Activated T-cell treated with anti-CD3 and anti-CD28 coated beads for 4 hours (primary cell): ENCODE measurements around the gene PDE2A.

Experiments used
- DNase-seq: peaks from one replicate; pipeline ENCODE4 v3.0.0-alpha.2; 2020

Gene PDE2A

DNA sequence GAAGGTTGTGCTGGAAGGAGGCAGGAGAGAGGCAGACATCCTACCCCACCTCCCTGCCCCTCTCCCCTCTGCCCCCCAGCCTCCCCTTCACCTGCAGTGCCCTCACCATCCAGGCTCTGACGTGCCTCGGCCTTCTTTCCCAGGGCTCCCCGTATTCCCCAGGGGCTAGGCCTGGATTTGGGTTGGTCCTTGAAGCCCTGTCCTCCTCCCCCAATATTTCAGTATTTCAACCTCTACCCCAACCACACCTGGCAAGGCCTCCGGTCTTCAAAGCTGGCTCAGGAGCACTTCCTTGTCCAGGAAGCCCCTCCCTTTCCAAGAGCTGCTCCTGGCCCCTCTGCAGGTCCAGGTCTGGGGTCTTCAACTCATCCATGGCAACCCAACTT, 8.6 kb upstream of the PDE2A start:
- DNase-seq: no peak

- DNase-seq: no peak
Measured at GRCh38 chr11:72682238-72682857, 8.1 kb upstream of the PDE2A start.

DNA sequence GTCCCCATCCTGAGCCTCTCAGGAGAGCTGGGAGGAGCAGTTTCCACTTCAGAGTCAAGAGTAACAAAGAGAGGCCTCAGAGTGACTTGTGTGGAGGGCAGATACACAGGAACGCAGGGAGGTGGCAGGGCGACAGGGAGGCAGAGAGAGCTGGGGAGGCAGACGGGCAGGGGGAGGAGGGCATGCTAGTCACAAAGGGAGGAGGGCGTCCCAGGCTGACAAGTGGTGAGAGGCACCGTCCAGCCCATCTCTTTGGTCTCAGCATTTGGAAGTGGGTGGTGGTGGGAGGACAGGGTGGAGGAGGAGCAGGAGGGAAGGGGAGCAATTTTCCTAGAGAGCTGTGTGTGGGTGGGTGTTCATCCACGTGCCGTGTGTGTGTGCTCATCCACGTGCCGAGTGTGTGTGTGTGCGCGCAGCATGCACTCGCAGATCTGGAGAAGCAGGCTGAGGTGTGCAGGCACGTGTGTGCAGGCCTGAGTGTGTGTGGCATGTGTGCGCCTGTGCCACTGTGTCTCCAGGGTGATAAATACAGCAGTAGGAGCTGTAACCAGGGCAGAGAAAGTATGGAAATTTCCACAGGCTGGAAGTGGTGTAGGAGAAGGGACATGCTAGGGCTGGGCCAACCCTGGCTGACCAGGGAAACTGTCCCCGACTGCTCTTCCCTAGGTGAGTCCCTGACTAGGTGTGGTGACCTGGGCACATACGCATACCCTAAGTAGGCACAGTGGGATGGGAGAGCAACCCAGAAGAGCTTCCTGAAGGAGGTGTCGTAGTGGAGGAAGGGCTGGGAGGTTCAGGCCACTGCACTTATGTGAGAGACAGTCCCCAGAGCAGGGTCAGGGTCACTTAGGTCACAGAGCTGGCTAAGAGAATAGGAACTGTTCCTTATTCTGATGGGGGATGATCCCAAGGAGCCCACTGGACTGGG, 7.3 kb upstream of the PDE2A start:
- DNase-seq: no peak

- DNase-seq: no peak
Measured at GRCh38 chr11:72680624-72681158, 6.5 kb upstream of the PDE2A start.

- DNase-seq: no peak
Measured at GRCh38 chr11:72679869-72680268, 5.6 kb upstream of the PDE2A start.

DNA sequence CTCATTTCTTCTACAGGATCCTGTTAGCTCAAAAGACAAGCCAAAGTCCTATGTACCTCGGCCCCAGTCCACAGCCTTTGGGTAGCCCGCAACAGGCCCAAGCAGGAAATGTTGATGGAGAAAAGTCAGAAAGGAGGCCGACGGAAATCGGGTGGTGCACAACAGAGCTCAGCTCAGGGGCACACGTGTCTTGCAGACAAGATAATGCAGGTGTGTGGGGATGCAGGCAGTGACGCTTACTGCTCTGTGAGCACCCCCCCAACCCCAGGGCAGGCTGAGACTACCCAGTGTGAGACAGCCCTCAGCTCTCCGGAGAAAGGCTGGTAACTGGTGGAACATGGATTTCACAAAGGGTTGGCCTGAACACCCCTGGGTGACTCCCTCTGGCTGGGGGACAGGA, 4.3 kb upstream of the PDE2A start:
- DNase-seq: no peak

DNA sequence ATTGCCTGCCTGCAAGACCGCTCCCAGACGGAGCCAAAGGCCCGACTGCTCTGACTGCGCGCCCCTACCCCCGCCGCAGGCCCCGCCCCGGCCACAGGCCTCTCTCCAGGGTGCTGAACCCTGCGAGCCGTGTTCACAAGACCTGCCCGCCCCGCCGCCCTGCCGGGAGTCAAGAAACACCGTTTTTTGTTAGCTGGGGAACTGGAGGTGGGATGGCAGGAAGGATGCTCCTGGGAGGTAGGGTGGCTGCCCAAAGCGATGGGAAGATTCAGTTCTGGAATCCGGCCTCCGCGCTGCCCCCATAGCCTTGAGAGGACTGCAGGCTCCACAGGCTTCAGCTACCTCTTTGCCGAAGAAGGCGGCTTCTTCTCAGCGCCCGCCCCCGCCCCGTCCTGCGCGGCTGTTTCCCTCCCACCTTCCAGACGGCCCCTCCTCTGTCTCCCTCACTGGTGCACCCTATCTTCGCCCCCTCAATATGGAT, 2.7 kb upstream of the PDE2A start:
- peak; percentile 50 for DNase-seq

DNA sequence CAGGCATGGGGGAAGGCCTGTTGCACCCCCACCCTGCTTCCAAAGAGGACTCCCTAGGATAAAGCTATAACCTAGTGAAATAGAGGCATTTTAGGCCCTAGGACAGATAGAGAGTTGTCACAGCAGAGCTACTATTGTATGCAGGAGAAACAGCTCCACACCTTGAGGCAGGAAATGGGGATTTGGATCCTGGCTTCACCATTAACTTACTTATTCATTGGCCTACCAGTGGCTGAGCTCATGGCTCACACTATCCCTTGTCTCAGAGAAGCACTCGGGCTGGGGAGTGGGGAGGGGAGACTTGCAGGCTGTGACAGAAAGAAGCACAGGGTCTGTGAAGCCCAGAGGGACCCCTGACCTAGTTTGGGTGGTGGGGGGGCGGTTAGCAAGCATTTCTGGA, 999 bp upstream of the PDE2A start:
- no peak for DNase-seq

DNA sequence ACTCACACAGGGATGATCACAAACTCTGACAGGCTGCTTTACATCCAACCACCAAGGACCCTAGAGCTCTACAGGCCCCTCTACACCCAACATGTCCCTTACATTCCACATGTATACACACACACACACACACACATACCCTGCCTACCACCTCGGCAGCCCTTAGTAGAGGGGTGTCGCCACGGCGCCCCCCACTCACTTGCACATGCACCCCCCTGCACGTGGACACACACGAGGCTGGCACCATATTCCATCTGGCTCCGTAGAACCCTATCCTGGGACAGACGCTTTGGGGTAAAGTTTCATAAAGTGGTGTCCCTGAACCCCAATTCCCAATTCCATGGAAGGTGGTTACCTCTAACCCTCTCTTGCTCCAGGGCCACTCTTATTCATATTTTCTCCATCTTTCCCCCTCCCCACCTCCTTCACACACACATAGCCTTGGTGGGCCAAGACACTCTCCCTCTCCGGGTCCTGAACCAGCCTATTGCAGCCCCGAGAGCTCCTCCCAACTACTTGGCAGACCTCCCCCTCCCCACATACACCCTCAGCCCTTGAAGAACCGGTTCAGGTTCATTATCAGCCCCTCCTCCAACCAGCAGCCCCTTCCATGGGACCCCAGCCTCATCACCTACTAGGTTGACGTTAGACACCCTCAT, 809 bp downstream of the PDE2A start:
- DNase-seq: no peak

GRCh38 chr11:72672597-72673238, 1.5 kb downstream of the PDE2A start:
- no peak for DNase-seq

GRCh38 chr11:72671152-72672099, 2.8 kb downstream of the PDE2A start:
- DNase-seq: no peak

DNA sequence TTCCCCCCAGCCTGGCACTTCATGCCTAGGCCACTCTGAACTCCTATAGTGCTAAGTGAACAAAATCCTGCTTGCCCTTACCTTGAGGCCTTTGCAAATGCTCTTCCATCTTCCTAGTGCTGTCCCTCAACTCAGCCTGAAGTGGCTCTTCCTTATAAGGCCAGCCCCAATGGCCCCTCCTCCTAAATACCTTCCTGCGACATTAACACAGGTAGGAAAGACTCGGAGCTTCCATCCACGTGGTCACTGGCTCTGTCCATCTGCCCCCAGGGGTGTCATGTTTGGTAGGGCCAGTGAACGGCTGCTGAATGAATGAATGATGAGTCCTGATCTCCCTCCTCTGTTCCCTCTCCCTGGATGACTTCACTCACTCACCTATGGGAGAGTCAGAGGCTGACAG, 4.2 kb downstream of the PDE2A start:
- no peak for DNase-seq

DNA sequence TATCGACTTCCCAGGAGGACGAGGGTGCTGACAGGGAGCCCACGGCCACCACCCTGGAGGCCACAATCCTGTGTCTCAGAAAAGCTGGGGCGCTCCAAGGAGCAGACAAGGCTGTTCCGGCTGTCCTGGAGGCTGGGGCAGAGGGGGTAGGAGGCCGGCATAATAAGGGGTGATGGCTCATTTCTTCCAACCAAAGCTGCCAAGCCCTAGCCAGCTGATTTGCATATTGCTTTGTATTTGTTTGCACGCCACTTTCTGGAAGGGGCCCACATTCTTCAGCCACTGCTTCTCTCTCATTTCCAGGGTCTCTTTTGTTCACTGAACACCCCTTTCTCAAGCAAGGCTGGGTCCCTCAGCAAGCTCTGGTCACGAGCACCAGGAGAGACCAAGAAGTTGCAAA, 4.7 kb downstream of the PDE2A start:
- DNase-seq: no peak

- DNase-seq: no peak
Measured at GRCh38 chr11:72668629-72669347, 5.4 kb downstream of the PDE2A start.

- no peak for DNase-seq
Measured at GRCh38 chr11:72665911-72666472, 8.2 kb downstream of the PDE2A start.

GRCh38 chr11:72662036-72662435, 12.2 kb downstream of the PDE2A start:
- DNase-seq: no peak

DNA sequence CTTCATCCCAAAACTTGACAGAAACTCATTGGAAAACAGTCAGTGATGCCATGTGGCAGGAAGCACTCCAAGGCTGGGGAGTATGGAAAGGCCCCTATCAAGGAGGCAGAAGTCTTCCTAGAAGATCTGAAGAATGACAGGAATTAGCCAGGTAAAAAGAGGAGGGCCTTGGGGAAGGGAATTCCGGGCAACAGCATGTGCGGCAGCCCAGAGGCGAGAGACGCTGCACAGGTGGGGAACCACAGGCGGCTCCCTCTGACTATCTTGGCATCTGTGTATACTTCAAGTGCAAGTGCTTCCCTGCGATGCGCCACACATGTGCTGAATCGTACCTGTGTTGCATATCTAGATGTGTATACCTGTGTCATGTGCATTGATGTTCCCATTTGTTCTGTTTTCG, 12.7 kb downstream of the PDE2A start:
- no peak for DNase-seq

DNA sequence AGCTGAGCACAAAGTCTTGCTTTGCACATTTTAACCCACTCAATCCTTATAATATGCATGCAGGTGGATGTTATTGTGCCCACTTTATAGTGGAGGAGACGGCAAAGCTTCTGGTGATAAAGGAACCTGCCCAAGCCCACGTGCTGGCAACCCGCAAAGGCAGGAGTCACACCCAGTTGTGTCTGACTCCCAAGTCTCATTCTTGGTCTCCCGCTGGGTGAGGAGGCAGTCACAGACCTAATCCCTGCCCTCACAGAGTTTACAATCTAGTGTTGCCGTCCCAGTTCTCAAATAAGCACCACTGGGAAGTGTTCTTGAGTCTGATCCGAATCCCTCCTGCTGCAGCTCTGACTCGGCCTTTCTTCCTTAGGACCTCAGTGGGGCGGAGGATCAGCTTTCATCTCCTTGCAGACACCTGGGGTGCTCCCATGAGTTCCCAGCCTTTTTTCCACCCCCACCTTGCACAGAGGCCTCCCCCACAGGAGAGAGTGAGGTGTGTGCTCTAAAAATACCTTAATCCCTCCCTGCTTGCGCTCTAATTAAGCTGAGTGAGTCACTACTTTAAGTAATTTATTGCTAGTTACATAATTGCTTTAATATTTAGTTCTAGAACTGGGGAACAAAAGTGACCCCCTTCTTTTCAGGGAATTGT, 15.1 kb downstream of the PDE2A start:
- no peak for DNase-seq

- no peak for DNase-seq
Measured at GRCh38 chr11:72657411-72658100, 16.7 kb downstream of the PDE2A start.
